OCI-LY7 (cell line): ENCODE measurements around the gene UGT1A6.

Source experiments
- EZH2phosphoT487 ChIP-seq: fragments of 200-600 bp; sonication (generic); IDR thresholded peaks from 2 replicates; pipeline ENCODE4 v1.6.1; 2018; ENCODE audit warnings: low read depth, borderline replicate concordance, mild to moderate bottlenecking, mixed run types, antibody characterized with exemption, low read length, moderate library complexity, mixed read lengths
- TF ChIP-seq, protein P1 (sequence below): fragments of 200-600 bp; sonication (generic); conservative IDR thresholded peaks from 2 replicates; pipeline ENCODE4 v1.5.1; 2014; ENCODE audit warnings: mild to moderate bottlenecking, antibody characterized with exemption, low read length, moderate library complexity, mixed read lengths

DNA sequence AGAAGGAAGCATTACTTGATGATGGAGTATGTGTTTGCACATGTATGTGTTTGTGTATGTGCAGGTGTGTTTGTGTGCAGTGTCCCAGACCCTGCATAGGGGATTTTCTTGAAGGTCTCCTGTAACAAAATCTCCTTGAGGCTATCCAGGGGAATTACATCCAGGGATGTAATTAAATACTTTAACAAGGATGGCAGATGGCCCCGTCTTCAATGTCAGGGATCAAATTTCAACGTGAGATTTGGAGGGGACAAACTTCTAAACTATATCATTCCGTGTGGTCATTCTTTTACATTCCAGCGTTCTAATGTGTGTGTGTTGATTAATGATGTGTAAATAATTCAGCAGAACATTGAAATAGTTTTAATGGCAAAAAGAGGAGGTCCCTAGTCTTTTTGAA is 17.7 kb upstream of the UGT1A6 start:
- TF ChIP-seq, protein P1, sequence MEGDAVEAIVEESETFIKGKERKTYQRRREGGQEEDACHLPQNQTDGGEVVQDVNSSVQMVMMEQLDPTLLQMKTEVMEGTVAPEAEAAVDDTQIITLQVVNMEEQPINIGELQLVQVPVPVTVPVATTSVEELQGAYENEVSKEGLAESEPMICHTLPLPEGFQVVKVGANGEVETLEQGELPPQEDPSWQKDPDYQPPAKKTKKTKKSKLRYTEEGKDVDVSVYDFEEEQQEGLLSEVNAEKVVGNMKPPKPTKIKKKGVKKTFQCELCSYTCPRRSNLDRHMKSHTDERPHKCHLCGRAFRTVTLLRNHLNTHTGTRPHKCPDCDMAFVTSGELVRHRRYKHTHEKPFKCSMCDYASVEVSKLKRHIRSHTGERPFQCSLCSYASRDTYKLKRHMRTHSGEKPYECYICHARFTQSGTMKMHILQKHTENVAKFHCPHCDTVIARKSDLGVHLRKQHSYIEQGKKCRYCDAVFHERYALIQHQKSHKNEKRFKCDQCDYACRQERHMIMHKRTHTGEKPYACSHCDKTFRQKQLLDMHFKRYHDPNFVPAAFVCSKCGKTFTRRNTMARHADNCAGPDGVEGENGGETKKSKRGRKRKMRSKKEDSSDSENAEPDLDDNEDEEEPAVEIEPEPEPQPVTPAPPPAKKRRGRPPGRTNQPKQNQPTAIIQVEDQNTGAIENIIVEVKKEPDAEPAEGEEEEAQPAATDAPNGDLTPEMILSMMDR: no peak
- no peak for TF ChIP-seq EZH2phosphoT487
